IMR-90 (cell line): ENCODE data around the gene TELO2.

Experiments
- POLR2A ChIP-seq: IDR thresholded peaks from 2 replicates; pipeline ENCODE4 v1.6.1; 2012; ENCODE audit warnings: mild to moderate bottlenecking, low read depth, low read length
- SMC3 ChIP-seq: fragments of 150-350 bp; IDR thresholded peaks from 2 replicates; pipeline ENCODE4 v1.6.1; 2016; ENCODE audit warnings: low read depth, mild to moderate bottlenecking, antibody characterized with exemption, low read length, moderate library complexity
- TF ChIP-seq, protein P1 (sequence below): conservative IDR thresholded peaks from 2 replicates; pipeline ENCODE4 v1.5.1; 2012; ENCODE audit warnings: mild to moderate bottlenecking, low read depth, low read length, improper control_type of control experiment
- TF ChIP-seq, protein P2 (sequence below): fragments of 150-350 bp; IDR thresholded peaks from 2 replicates; pipeline ENCODE4 v1.6.1; 2017; ENCODE audit warnings: mild to moderate bottlenecking, antibody characterized with exemption, low read length, low read depth

DNA sequence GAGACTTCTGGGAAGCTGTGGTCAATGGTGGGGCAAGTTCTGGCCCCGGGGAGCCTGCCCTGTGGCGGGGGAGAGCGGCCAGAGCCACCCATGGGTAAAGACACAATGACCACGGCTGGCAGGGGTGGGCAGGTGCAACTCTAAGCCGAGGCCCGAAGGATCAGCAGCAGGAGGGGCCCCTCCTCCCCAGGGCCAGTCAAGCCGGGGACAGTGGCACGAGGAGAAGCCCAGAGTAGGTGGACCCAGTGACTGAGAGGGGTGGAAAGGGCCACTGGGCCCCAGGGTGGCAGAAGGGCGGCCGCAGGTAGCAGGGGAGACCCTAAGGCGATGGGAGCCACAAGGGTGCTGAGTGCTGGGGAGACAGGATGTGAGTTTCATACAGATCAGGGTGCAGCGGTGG lies 58.0 kb downstream of the TELO2 start:
- TF ChIP-seq POLR2A (no peak), SMC3 (no peak)
- TF ChIP-seq, protein P1, sequence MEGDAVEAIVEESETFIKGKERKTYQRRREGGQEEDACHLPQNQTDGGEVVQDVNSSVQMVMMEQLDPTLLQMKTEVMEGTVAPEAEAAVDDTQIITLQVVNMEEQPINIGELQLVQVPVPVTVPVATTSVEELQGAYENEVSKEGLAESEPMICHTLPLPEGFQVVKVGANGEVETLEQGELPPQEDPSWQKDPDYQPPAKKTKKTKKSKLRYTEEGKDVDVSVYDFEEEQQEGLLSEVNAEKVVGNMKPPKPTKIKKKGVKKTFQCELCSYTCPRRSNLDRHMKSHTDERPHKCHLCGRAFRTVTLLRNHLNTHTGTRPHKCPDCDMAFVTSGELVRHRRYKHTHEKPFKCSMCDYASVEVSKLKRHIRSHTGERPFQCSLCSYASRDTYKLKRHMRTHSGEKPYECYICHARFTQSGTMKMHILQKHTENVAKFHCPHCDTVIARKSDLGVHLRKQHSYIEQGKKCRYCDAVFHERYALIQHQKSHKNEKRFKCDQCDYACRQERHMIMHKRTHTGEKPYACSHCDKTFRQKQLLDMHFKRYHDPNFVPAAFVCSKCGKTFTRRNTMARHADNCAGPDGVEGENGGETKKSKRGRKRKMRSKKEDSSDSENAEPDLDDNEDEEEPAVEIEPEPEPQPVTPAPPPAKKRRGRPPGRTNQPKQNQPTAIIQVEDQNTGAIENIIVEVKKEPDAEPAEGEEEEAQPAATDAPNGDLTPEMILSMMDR = no peak
- TF ChIP-seq, protein P2, sequence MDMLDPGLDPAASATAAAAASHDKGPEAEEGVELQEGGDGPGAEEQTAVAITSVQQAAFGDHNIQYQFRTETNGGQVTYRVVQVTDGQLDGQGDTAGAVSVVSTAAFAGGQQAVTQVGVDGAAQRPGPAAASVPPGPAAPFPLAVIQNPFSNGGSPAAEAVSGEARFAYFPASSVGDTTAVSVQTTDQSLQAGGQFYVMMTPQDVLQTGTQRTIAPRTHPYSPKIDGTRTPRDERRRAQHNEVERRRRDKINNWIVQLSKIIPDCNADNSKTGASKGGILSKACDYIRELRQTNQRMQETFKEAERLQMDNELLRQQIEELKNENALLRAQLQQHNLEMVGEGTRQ = no peak
